ENCODE data around the gene DEPP1.

The DEPP1 gene

GRCh38 chr10:44991571-44991970, 13.0 kb upstream of the DEPP1 start:
- Histone ChIP-seq H3K4me1 (ENCODE audit: insufficient read depth, poor library complexity, severe bottlenecking) (no peaks in the 10 kb centered on the region), H3K27ac (ENCODE audit: poor library complexity, severe bottlenecking) (no peak overlapping the region), H3K36me3 (ENCODE audit: low read depth) (no peaks in the 10 kb centered on the region), H3K27me3 (ENCODE audit: insufficient read depth, poor library complexity, severe bottlenecking) (no peaks in the 10 kb centered on the region), H3K4me3 (ENCODE audit: severe bottlenecking) (no peak overlapping the region), H3K9me3 (ENCODE audit: severe bottlenecking) (no peaks in the 10 kb centered on the region)
- ATAC-seq (ENCODE audit: low read depth) (no peak), DNase-seq (ENCODE audit: low spot score) (no peak)
- TF ChIP-seq, protein P1, sequence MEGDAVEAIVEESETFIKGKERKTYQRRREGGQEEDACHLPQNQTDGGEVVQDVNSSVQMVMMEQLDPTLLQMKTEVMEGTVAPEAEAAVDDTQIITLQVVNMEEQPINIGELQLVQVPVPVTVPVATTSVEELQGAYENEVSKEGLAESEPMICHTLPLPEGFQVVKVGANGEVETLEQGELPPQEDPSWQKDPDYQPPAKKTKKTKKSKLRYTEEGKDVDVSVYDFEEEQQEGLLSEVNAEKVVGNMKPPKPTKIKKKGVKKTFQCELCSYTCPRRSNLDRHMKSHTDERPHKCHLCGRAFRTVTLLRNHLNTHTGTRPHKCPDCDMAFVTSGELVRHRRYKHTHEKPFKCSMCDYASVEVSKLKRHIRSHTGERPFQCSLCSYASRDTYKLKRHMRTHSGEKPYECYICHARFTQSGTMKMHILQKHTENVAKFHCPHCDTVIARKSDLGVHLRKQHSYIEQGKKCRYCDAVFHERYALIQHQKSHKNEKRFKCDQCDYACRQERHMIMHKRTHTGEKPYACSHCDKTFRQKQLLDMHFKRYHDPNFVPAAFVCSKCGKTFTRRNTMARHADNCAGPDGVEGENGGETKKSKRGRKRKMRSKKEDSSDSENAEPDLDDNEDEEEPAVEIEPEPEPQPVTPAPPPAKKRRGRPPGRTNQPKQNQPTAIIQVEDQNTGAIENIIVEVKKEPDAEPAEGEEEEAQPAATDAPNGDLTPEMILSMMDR (IDR thresholded peaks at IDR 0.05; ENCODE audit: poor library complexity, severe bottlenecking), result no peak

- no peak overlapping the region for H3K4me3 ChIP-seq (ENCODE audit: severe bottlenecking)
- TF ChIP-seq, protein P1 (IDR thresholded peaks at IDR 0.05; ENCODE audit: poor library complexity, severe bottlenecking), result no peak
- H3K4me1 ChIP-seq (ENCODE audit: insufficient read depth, poor library complexity, severe bottlenecking), result no peaks in the 10 kb centered on the region
- H3K9me3 ChIP-seq (ENCODE audit: severe bottlenecking), result no peaks in the 10 kb centered on the region
- ATAC-seq (ENCODE audit: low read depth), result no peak
- no peaks in the 10 kb centered on the region for H3K36me3 ChIP-seq (ENCODE audit: low read depth)
- no peak overlapping the region for H3K27ac ChIP-seq (ENCODE audit: poor library complexity, severe bottlenecking)
- no peak for DNase-seq (ENCODE audit: low spot score)
- H3K27me3 ChIP-seq (ENCODE audit: insufficient read depth, poor library complexity, severe bottlenecking), result no peaks in the 10 kb centered on the region
Observed at GRCh38 chr10:44990965-44991364, 12.4 kb upstream of the DEPP1 start.

DNA sequence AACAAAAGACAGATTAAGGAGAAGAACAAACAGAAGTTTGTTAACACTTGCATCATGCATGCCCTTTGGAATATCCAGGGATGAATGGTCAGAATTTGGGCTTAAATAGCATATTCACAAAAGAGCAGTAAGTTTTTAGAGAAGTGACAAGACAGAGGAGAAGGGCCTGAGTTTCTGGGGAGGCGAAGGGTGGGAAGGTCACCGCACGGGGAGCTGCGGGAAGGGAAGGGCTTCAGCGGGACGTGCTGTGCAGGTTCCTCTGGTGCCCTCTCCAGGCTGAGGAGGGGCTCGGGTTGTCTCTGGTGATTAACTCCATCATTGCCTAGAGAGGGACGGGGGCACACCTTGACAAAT, 11.7 kb upstream of the DEPP1 start:
- DNase-seq (ENCODE audit: low spot score) (no peak), ATAC-seq (ENCODE audit: low read depth) (no peak)
- Histone ChIP-seq H3K4me1 (ENCODE audit: insufficient read depth, poor library complexity, severe bottlenecking) (no peaks in the 10 kb centered on the region), H3K27me3 (ENCODE audit: insufficient read depth, poor library complexity, severe bottlenecking) (no peaks in the 10 kb centered on the region), H3K36me3 (ENCODE audit: low read depth) (no peaks in the 10 kb centered on the region), H3K9me3 (ENCODE audit: severe bottlenecking) (no peaks in the 10 kb centered on the region), H3K4me3 (ENCODE audit: severe bottlenecking) (no peak overlapping the region), H3K27ac (ENCODE audit: poor library complexity, severe bottlenecking) (no peak overlapping the region)
- TF ChIP-seq, protein P1 (IDR thresholded peaks at IDR 0.05; ENCODE audit: poor library complexity, severe bottlenecking), result no peak

GRCh38 chr10:44989597-44990301, 11.1 kb upstream of the DEPP1 start:
- TF ChIP-seq, protein P1 (IDR thresholded peaks at IDR 0.05; ENCODE audit: poor library complexity, severe bottlenecking), result no peak
- no peaks in the 10 kb centered on the region for H3K27me3 ChIP-seq (ENCODE audit: insufficient read depth, poor library complexity, severe bottlenecking)
- no peak for DNase-seq (ENCODE audit: low spot score)
- no peaks in the 10 kb centered on the region for H3K9me3 ChIP-seq (ENCODE audit: severe bottlenecking)
- H3K36me3 ChIP-seq (ENCODE audit: low read depth), result no peaks in the 10 kb centered on the region
- no peak overlapping the region for H3K27ac ChIP-seq (ENCODE audit: poor library complexity, severe bottlenecking)
- H3K4me1 ChIP-seq (ENCODE audit: insufficient read depth, poor library complexity, severe bottlenecking), result no peaks in the 10 kb centered on the region
- H3K4me3 ChIP-seq (ENCODE audit: severe bottlenecking), result no peak overlapping the region
- no peak for ATAC-seq (ENCODE audit: low read depth)

- Histone ChIP-seq H3K27ac (ENCODE audit: poor library complexity, severe bottlenecking) (no peak overlapping the region), H3K36me3 (ENCODE audit: low read depth) (no peaks in the 10 kb centered on the region), H3K4me3 (ENCODE audit: severe bottlenecking) (no peak overlapping the region), H3K4me1 (ENCODE audit: insufficient read depth, poor library complexity, severe bottlenecking) (no peaks in the 10 kb centered on the region), H3K9me3 (ENCODE audit: severe bottlenecking) (no peaks in the 10 kb centered on the region), H3K27me3 (ENCODE audit: insufficient read depth, poor library complexity, severe bottlenecking) (no peaks in the 10 kb centered on the region)
- TF ChIP-seq, protein P1 (IDR thresholded peaks at IDR 0.05; ENCODE audit: poor library complexity, severe bottlenecking), result no peak
- DNase-seq (ENCODE audit: low spot score) (no peak), ATAC-seq (ENCODE audit: low read depth) (no peak)
Observed at GRCh38 chr10:44988957-44989585, 10.5 kb upstream of the DEPP1 start.
